Fibroblast of lung (primary cell): ENCODE data around the gene ZNF185. TPM values are rescaled to one million over a fixed set of nuclear protein-coding genes. Genes with fewer than 3 reads are reported as not detected.

Experiments
- DNase-seq, 2 donors: peaks; one replicate each; pipeline versions ENCODE4 v3.0.0 to v3.0.0-alpha.2; 2010; ENCODE audit warnings: low read depth in 2 of 2
- H2AFZ ChIP-seq: 2 replicates; pipeline ENCODE4 v1.5.1; 2012; ENCODE audit warnings: low read length, control low read depth, inconsistent platforms
- H3K27ac ChIP-seq: 2 replicates; pipeline ENCODE4 v1.5.1; 2011; ENCODE audit warnings: low read length, control low read depth; ENCODE audit not compliant: insufficient read depth
- H3K27me3 ChIP-seq: 2 replicates; pipeline ENCODE4 v1.5.1; 2011; ENCODE audit warnings: mild to moderate bottlenecking, low read length; ENCODE audit not compliant: control insufficient read depth, insufficient read depth
- H3K36me3 ChIP-seq: 2 replicates; pipeline ENCODE4 v1.5.1; 2011; ENCODE audit warnings: low read length; ENCODE audit not compliant: control insufficient read depth, insufficient read depth
- H3K4me1 ChIP-seq: 2 replicates; pipeline ENCODE4 v1.5.1; 2011; ENCODE audit warnings: low read length; ENCODE audit not compliant: control insufficient read depth, insufficient read depth; ENCODE audit errors: extremely low read depth
- H3K4me2 ChIP-seq: 2 replicates; pipeline ENCODE4 v1.5.1; 2011; ENCODE audit warnings: low read length, control low read depth; ENCODE audit not compliant: insufficient read depth; ENCODE audit errors: extremely low read depth
- H3K4me3 ChIP-seq, 4 experiments: fragments of 200-600 bp in 1 of 4; sonication (generic) in 1 of 4; replicated peaks in 1 of 4; 2 replicates each; pipeline ENCODE4 v1.5.1; 2011 to 2016; ENCODE audit warnings: low read length in 4 of 4, low read depth in 3 of 4, mild to moderate bottlenecking in 3 of 4, control low read depth in 2 of 4, inconsistent platforms in 1 of 4, mixed read lengths in 1 of 4; ENCODE audit not compliant: insufficient read depth in 1 of 4; ENCODE audit errors: control extremely low read depth in 1 of 4
- H3K79me2 ChIP-seq: 2 replicates; pipeline ENCODE4 v1.5.1; 2012; ENCODE audit warnings: mild to moderate bottlenecking, low read length, inconsistent platforms; ENCODE audit not compliant: control insufficient read depth, insufficient read depth
- H3K9ac ChIP-seq: 2 replicates; pipeline ENCODE4 v1.5.1; 2011; ENCODE audit warnings: mild to moderate bottlenecking, low read length, control low read depth; ENCODE audit not compliant: insufficient read depth
- H3K9me3 ChIP-seq: 2 replicates; pipeline ENCODE4 v1.5.1; 2012; ENCODE audit warnings: low read depth, low read length; ENCODE audit not compliant: control insufficient read depth, insufficient read depth
- H4K20me1 ChIP-seq: 2 replicates; pipeline ENCODE4 v1.5.1; 2011; ENCODE audit warnings: low read length; ENCODE audit not compliant: control insufficient read depth, insufficient read depth; ENCODE audit errors: extremely low read depth
- EZH2 ChIP-seq: IDR thresholded peaks from 2 replicates; pipeline ENCODE4 v1.5.1; 2012; ENCODE audit warnings: low read length, control low read depth, mild to moderate bottlenecking; ENCODE audit errors: missing control alignments
- polyA plus RNA-seq, 2 donors: library from polyadenylated mRNA; depleted of rRNA in 1 of 2; stranded (reverse) in 1 of 2; unstranded in 1 of 2; fragments of >200 nt; gene quantifications; 2 replicates each; pipeline ENCODE4 v1.2.1, GENCODE V29; 2011 to 2012; ENCODE audit warnings: missing spikeins in 1 of 2
- total RNA-seq: library from RNA; depleted of rRNA; stranded (reverse); fragments of >200 nt; gene quantifications from 2 replicates; pipeline ENCODE4 v1.2.1, GENCODE V29; 2014
- TF ChIP-seq, protein P1 (sequence below), 2 donors: IDR thresholded peaks in 1 of 2; conservative IDR thresholded peaks in 1 of 2; 1 replicate in 1 of 2; 2 replicates in 1 of 2; pipeline ENCODE4 v1.5.1; 2011 to 2012; ENCODE audit warnings: low read length in 2 of 2, control low read depth in 1 of 2, inconsistent platforms in 1 of 2, low read depth in 1 of 2, mild to moderate bottlenecking in 1 of 2

ZNF185 gene
- total and polyA plus RNA-seq, 2 donors (not counting 1 experiment from before 2014, with no cell fraction given), result 0.66 to 4.2 TPM

- DNase-seq, result no peak
- Histone ChIP-seq H4K20me1 (no peaks in the 10 kb centered on the region), H3K4me3 (no peak overlapping the region), H3K27ac (no peak overlapping the region), H3K9me3 (no peaks in the 10 kb centered on the region), H3K9ac (no peak overlapping the region), H3K4me1 (no peaks in the 10 kb centered on the region), H3K27me3 (no peaks in the 10 kb centered on the region), H2AFZ (no peak overlapping the region), H3K79me2 (no peaks in the 10 kb centered on the region), H3K36me3 (no peaks in the 10 kb centered on the region), H3K4me2 (no peak overlapping the region)
- TF ChIP-seq, protein P1, sequence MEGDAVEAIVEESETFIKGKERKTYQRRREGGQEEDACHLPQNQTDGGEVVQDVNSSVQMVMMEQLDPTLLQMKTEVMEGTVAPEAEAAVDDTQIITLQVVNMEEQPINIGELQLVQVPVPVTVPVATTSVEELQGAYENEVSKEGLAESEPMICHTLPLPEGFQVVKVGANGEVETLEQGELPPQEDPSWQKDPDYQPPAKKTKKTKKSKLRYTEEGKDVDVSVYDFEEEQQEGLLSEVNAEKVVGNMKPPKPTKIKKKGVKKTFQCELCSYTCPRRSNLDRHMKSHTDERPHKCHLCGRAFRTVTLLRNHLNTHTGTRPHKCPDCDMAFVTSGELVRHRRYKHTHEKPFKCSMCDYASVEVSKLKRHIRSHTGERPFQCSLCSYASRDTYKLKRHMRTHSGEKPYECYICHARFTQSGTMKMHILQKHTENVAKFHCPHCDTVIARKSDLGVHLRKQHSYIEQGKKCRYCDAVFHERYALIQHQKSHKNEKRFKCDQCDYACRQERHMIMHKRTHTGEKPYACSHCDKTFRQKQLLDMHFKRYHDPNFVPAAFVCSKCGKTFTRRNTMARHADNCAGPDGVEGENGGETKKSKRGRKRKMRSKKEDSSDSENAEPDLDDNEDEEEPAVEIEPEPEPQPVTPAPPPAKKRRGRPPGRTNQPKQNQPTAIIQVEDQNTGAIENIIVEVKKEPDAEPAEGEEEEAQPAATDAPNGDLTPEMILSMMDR (conservative IDR thresholded peaks at IDR 0.05 in 1 of 2, IDR thresholded peaks at IDR 0.05 in 1 of 2; ENCODE audit: low read depth in 1 of 2, low read length in 2 of 2), result no peak
- TF ChIP-seq EZH2, result no peak
These were observed 48.8 kb downstream of the ZNF185 start for GRCh38 chrX:152946681-152947080.

Other genes with a start within 250 kb of the ZNF185 start
- gene MAGEA3, start 199.3 kb upstream of the ZNF185 start, total RNA-seq, result not detected in 2 replicates
- gene MAGEA3, start 199.3 kb upstream of the ZNF185 start, polyA plus RNA-seq, result not detected in 2 replicates
- gene CSAG2, start 188.8 kb upstream of the ZNF185 start, total RNA-seq, result not detected in 2 replicates
- not detected in 2 replicates for gene CSAG2, start 188.8 kb upstream of the ZNF185 start, polyA plus RNA-seq
- gene MAGEA2B, start 183.4 kb upstream of the ZNF185 start, total RNA-seq, result not detected in 2 replicates
- not detected in 2 replicates for gene MAGEA2B, start 183.4 kb upstream of the ZNF185 start, polyA plus RNA-seq
- not detected in 2 replicates for gene CSAG1, start 164.3 kb upstream of the ZNF185 start, total RNA-seq
- gene CSAG1, start 164.3 kb upstream of the ZNF185 start, polyA plus RNA-seq, result not detected in 2 replicates
- gene MAGEA12, start 164.3 kb upstream of the ZNF185 start, total RNA-seq, result not detected in 2 replicates
- gene MAGEA12, start 164.3 kb upstream of the ZNF185 start, polyA plus RNA-seq, result not detected in 2 replicates
- not detected in 2 replicates for gene MAGEA2, start 144.2 kb upstream of the ZNF185 start, total RNA-seq
- not detected in 2 replicates for gene MAGEA2, start 144.2 kb upstream of the ZNF185 start, polyA plus RNA-seq
- not detected in 2 replicates for gene CSAG3, start 138.8 kb upstream of the ZNF185 start, total RNA-seq
- gene CSAG3, start 138.8 kb upstream of the ZNF185 start, polyA plus RNA-seq, result not detected in 2 replicates
- gene MAGEA6, start 128.4 kb upstream of the ZNF185 start, total RNA-seq, result not detected in 2 replicates
- not detected in 2 replicates for gene MAGEA6, start 128.4 kb upstream of the ZNF185 start, polyA plus RNA-seq
- gene CETN2, start 67.3 kb upstream of the ZNF185 start, total RNA-seq, result 30.6 and 40.8 TPM in 2 replicates
- 72.1 and 79.7 TPM in 2 replicates for gene CETN2, start 67.3 kb upstream of the ZNF185 start, polyA plus RNA-seq
- 16.7 and 32.2 TPM in 2 replicates for gene NSDHL, start 67.0 kb upstream of the ZNF185 start, total RNA-seq
- gene NSDHL, start 67.0 kb upstream of the ZNF185 start, polyA plus RNA-seq, result 43.5 and 48.8 TPM in 2 replicates
- not detected in 2 replicates for gene PNMA5, start 96.0 kb downstream of the ZNF185 start, total RNA-seq
- gene PNMA5, start 96.0 kb downstream of the ZNF185 start, polyA plus RNA-seq, result not detected in 2 replicates
- gene PNMA3, start 158.4 kb downstream of the ZNF185 start, total RNA-seq, result 0.26 and 0.33 TPM in 2 replicates
- gene PNMA3, start 158.4 kb downstream of the ZNF185 start, polyA plus RNA-seq, result 0.03 TPM in 1 of 2 replicates, not detected in the other
- 3.1 and 3.3 TPM in 2 replicates for gene PNMA6A, start 174.4 kb downstream of the ZNF185 start, total RNA-seq
- 0.56 and 0.85 TPM in 2 replicates for gene PNMA6A, start 174.4 kb downstream of the ZNF185 start, polyA plus RNA-seq